Measurements from ENCODE around the gene SPAG17.

The SPAG17 gene

GRCh38 chr1:118132000-118132399 lies 53.0 kb downstream of the SPAG17 start:
- TF ChIP-seq, protein P1, sequence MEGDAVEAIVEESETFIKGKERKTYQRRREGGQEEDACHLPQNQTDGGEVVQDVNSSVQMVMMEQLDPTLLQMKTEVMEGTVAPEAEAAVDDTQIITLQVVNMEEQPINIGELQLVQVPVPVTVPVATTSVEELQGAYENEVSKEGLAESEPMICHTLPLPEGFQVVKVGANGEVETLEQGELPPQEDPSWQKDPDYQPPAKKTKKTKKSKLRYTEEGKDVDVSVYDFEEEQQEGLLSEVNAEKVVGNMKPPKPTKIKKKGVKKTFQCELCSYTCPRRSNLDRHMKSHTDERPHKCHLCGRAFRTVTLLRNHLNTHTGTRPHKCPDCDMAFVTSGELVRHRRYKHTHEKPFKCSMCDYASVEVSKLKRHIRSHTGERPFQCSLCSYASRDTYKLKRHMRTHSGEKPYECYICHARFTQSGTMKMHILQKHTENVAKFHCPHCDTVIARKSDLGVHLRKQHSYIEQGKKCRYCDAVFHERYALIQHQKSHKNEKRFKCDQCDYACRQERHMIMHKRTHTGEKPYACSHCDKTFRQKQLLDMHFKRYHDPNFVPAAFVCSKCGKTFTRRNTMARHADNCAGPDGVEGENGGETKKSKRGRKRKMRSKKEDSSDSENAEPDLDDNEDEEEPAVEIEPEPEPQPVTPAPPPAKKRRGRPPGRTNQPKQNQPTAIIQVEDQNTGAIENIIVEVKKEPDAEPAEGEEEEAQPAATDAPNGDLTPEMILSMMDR (IDR thresholded peaks at IDR 0.05; ENCODE audit: low read depth, low read length), result no peak

DNA sequence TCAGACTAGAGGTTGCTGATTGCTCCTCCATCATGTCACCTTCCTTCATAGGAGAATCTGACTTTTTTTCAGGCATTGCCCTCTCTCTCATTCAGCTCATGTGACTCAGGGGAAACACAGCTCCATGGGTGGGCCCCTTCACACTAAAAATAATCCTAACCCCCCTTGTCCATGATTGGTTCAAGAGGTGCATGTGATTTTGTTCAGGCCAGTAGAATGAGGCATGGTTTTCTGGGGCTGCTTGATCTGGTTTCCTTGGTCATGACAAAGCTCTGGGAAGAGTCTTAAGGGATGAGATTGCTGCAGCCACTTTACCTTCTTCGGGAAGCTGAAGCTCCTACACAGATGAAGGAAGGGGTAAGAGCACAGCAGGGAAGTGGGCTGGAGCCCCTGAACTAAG lies 56.3 kb downstream of the SPAG17 start:
- H3K4me3 ChIP-seq (replicated peaks in 1 of 2; ENCODE audit: low read depth in 2 of 2, low read length in 2 of 2), result no peak overlapping the region
- no peak for DNase-seq (ENCODE audit: low read depth in 2 of 2)
- TF ChIP-seq, protein P1 (IDR thresholded peaks at IDR 0.05; ENCODE audit: low read depth, low read length), result no peak

More at GRCh38 chr1:118132000-118132399, 53.0 kb downstream of the SPAG17 start:
- no peak for DNase-seq (ENCODE audit: low read depth in 2 of 2)
- no peak overlapping the region for H3K4me3 ChIP-seq (replicated peaks in 1 of 2; ENCODE audit: low read depth in 2 of 2, low read length in 2 of 2)

DNA sequence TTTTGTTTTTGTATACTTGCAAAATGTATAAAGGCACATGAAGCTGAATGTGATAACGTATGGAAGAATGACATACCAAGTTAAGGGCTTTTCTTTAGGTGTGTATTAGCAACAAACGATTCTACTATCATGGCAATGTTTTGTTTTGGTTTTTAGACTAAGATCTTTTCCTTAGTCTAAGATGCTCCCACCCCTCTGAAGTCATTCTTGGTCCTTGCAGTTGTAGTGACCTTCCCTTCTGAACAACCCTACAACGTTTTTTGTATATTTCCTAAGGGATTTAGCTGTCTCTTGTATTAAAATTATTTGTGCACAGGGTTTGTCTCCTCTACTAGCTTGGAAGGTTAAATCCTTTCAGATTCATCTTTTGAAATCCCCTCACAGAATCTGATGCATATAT lies 61.0 kb downstream of the SPAG17 start:
- H3K4me3 ChIP-seq (replicated peaks in 1 of 2; ENCODE audit: low read depth in 2 of 2, low read length in 2 of 2), result no peak overlapping the region
- no peak for DNase-seq (ENCODE audit: low read depth in 2 of 2)

DNA sequence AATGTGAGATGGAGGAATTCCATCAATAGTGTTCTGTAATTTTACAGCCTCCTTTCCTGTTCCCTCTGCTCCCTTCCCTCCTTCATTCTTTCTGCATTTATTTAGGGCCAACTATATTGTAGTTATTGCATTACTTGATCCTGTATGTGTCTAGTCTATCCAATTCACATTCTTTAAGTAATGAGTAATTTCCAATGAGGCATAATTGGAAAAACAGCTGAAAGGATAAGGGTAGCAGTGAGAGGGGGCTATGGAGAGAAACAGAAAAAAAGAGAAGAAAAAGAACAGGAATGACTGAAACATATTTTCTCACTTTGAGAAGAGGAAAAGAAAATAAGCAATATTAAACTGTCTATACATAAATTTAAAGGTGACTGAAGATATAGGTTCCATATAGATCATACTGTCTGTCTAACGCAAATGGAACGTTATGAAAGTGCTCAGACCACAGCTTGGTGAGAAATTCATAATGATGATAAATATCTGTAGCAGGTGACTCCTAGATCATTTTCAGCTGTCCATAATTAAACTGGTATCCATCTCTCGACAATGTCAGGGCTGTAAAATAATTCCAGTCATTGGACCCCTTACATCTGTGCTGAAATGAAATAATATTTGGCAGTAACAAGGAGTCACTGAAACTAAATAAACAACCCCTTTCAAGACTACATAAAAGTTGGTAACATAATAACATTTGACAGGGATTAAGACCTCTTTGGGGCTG lies 61.8 kb downstream of the SPAG17 start:
- DNase-seq (ENCODE audit: low read depth in 2 of 2), result no peak
- TF ChIP-seq, protein P1 (IDR thresholded peaks at IDR 0.05; ENCODE audit: low read depth, low read length), result no peak
- no peak overlapping the region for H3K4me3 ChIP-seq (replicated peaks in 1 of 2; ENCODE audit: low read depth in 2 of 2, low read length in 2 of 2)

More for the DNA sequence above, 61.0 kb downstream of the SPAG17 start:
- TF ChIP-seq, protein P1 (IDR thresholded peaks at IDR 0.05; ENCODE audit: low read depth, low read length), result no peak

DNA sequence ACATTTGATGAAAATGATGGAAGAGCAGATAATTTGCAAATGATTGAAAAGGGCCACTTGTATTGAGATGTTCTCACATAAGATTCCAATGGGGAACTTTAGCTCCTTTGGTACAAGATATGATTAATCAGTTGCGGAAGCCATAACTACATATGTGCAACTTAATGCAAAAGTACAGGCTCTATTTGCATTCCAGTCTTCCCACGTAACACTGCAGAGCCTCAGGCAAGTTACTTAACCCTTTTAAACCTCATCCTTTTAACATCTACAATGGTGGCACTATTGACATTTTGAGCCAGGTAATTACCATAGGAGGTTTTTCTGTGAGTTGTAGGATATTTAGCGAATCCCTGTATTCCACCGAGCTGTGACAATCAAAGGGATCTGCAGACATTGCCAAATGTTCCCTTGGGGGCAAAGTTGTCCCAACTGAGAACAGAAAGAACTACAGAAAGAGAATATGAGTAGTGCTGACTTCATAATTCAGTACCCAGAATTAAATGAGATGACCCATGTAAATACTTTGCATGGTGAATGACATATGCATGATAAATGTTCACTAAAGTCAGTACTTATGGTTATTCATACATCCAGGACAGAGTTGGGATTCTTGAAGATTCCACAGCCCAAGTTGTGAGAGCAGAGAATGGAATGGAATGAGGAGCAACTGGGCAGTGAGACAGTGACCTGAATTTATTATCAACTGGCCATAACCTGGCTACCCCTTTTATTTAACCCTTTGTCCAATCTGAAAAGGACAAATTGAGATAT lies 62.6 kb downstream of the SPAG17 start:
- DNase-seq (ENCODE audit: low read depth in 2 of 2), result no peak
- TF ChIP-seq, protein P1 (IDR thresholded peaks at IDR 0.05; ENCODE audit: low read depth, low read length), result no peak
- no peak overlapping the region for H3K4me3 ChIP-seq (replicated peaks in 1 of 2; ENCODE audit: low read depth in 2 of 2, low read length in 2 of 2)

DNA sequence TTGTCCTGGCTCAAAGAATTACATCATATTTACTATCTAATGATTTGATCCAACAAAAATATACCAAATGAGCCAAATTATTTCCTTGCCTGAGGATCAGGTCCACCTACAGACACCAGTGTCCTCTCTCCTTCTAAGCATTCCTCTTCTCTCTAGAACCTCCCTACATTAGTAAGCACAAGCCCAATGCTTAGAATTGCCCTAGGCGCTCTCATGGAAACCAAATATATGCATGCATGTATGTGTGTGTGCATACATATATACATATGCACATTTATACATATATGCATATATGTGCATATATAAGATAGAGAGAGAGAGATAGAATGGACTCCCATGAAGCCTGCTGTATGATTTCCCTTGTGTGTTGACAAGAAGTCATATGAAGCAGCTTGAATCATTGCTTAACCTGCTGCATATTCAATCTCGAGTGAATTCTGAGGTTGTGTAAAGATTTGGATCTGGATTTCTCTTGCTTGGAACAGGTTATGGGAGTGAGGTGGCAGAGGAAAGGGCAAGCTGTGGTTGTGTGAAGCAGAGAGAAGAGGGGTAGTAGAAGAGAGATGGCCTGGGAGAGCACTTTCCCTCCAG lies 66.1 kb downstream of the SPAG17 start:
- H3K4me3 ChIP-seq (replicated peaks in 1 of 2; ENCODE audit: low read depth in 2 of 2, low read length in 2 of 2), result no peak overlapping the region
- DNase-seq (ENCODE audit: low read depth in 2 of 2), result no peak
- TF ChIP-seq, protein P1 (IDR thresholded peaks at IDR 0.05; ENCODE audit: low read depth, low read length), result no peak

Measured in cardiac fibroblast (primary cell).